Femur (tissue), 1 donor: ENCODE data around the gene NAIF1.
"Not testable (repeated sequence)": the region's sequence is repeated elsewhere in the genome, so short reads cannot be mapped to it uniquely, and the experiment has no call there.

Source experiments
- DNase-seq: peaks from one replicate; pipeline ENCODE4 v3.0.0-alpha.2; 2017

The NAIF1 gene, protein sequence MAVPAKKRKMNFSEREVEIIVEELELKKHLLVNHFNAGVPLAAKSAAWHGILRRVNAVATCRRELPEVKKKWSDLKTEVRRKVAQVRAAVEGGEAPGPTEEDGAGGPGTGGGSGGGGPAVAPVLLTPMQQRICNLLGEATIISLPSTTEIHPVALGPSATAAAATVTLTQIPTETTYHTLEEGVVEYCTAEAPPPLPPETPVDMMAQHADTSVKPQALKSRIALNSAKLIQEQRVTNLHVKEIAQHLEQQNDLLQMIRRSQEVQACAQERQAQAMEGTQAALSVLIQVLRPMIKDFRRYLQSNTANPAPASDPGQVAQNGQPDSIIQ

DNA sequence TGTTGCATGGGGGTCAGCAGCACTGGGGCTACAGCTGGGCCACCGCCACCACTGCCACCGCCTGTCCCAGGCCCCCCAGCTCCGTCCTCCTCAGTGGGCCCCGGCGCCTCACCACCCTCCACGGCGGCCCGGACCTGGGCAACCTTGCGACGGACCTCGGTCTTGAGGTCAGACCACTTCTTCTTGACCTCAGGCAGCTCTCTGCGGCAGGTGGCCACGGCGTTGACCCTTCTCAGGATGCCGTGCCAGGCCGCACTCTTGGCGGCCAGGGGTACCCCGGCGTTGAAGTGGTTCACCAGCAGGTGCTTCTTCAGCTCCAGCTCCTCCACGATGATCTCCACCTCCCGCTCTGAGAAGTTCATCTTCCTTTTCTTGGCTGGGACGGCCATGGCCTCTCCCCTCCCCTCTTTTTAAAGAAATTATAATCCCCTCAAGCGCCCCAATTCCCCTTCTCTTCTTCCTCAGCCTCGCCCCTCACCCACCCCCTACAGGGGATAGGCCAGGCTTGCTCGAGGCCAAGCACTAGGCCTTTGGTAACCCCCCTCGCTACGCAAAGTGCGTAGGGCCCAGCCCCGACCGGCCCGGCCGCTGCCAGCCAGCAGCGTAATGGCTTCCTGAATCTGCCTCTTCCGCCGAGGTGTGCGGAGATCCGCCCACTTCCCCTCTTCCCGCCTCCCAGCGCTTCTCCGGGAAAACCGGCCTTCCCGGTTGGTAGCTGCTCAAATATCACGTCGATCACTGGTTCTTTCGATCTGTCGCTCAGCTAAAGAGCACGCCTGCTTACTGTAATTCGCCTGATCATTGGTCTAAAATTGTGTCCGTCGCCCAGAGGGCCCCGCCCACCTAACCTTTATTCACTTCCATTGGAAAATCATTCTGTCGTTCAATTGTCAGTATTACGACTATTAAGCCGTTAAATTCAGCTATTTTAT, at the start of gene NAIF1:
NAIF1 (minus strand) TSS at position 608 of the 932 bp plus-strand sequence; CDS start at position 389, 219 bp downstream.
- DNase-seq: peak; percentile 99

- peak; percentile 14 for DNase-seq
These were observed 49.3 kb upstream of the NAIF1 start for GRCh38 chr9:128116104-128117083.

DNA sequence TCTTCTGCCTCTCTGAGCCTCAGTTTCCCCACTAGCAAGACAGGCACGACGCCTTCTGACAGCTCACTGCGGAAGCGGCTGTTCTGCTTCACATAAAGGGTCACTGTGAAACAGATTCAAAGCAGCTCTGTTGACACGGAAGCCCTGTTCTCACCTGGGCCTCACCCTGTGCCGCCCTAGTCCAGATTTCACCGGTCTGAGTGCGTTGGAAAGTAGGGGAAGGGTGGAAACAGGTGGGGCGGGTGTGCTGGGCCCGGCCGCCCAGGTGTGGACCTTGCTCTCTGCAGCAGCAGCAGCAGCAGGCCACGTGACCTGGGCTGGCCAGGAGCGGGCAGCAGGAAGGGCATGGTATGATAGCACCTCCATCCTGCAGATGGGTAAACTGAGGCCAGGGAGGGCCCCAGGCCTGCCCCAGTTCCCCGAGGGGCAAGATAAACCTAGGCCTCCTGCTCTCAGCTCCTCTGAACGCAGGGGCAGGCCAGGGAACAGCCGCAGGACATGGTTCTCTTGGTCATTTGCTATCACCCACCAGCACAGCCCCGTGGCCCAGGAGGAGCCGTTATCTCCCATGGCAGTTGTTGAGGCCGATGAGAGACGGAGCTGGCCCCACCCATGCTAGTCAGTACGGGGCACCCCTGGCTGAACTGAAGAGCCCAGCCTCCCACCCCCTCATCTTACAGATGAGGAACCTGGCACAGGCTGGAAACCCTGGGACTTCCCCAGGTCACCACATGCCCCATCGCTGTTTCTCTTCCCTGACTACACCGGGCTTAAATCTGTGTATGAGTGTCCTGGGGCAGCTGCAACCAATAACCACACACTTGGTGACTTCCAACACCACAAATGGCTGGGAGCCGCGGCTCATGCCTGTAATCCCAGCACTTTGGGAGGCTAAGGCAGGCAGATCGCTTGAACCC, 48.3 kb upstream of the NAIF1 start:
- DNase-seq: peak; percentile 48

DNA sequence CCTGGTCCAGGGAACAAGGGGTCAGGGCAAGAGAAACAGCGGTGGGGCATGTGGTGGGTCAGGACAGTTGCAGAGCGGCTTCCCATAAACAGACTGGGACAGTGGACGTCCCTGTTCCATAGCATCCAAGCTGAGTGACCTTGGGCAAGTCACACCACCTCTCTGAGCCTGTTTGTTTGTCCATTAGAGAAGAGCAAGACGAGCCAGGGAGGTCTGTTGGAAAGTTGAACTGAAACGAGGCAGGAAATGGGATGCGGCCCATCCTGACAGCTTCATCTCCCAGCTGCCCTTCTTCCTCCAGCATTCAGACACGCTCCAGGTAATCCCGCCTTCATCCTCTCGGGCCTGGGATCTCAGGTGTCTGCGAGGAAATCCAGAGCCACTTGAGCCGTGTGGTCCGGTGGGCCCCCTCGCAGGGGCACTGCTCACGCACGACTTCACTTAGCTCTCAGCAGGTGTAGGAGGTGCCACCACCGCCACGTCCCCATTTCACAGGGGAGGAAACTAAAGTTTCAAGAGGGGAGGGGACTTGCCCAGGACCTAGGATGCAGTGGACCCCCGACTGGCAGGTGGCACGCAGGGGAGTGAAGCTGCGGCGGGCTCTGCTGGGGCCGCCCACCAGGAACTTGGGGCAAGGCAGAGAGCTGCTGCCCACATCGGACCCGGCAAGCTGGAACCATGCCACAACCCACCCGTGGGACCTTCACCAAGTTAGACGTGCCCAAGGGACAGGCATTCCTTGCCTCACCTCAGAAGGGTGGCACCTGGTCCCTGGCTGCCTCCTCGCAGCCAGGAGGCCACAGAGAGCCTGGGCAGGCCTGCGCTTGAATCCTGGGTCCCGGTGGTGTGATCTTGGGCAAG, 47.4 kb upstream of the NAIF1 start:
- no peak for DNase-seq

DNA sequence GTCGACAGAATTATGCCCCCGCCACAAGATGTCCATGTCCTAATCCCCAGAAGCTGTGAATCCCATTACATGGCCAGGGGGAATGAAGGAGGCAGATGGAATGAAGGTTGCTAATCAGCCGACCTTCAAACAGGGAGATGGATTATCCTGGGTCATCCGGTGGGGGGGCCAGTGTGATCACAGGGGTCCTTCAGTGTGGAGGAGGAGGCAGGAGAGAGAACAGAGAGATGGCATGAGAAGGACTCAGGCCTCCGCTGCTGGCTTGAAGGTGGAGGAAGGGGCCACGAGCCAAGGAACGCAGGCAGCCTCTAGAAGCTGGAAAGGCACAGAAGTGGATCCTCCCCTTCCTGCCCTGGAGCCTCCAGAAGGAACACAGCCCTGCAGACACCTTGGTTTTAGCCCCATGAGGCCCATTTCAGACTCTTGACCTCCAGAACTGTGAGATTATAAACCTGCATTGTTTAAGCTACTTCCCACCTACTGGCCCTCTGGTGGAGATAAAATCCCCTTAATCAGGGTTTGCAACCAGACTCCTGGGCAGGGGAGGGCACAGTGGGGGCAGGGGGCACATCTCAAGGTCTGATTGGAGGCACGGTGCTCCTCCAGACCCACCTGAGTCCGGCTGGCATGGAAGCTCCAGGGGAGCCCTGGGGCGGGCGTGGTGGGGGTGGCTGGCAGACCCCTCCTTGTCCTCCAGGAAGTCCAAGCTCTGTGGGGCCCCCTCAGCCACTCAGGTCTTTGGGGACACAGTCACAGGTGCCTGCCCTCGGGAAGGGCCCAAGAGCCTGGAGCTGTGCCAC, 46.6 kb upstream of the NAIF1 start:
- no peak for DNase-seq

DNA sequence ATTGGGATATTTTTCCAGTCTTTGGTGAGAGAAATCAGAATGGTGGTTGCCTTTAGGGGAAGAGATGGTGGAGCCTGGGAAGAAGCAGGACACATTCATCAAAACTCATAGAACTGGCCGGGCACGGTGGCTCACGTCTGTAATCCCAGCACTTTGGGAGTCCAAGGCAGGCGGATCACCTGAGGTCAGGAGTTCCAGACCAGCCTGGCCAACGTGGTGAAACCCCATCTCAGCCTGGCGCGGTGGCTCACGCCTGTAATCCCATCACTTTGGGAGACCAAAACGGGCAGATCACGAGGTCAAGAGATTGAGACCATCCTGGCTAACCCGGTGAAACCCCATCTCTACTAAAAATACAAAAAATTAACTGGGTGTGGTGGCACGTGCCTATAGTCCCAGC, 44.6 kb upstream of the NAIF1 start:
- DNase-seq: not testable (repeated sequence)

GRCh38 chr9:128109050-128109709, 42.1 kb upstream of the NAIF1 start:
- peak; percentile 23 for DNase-seq

- no peak for DNase-seq
These were observed 41.3 kb upstream of the NAIF1 start for GRCh38 chr9:128108269-128109049.

DNA sequence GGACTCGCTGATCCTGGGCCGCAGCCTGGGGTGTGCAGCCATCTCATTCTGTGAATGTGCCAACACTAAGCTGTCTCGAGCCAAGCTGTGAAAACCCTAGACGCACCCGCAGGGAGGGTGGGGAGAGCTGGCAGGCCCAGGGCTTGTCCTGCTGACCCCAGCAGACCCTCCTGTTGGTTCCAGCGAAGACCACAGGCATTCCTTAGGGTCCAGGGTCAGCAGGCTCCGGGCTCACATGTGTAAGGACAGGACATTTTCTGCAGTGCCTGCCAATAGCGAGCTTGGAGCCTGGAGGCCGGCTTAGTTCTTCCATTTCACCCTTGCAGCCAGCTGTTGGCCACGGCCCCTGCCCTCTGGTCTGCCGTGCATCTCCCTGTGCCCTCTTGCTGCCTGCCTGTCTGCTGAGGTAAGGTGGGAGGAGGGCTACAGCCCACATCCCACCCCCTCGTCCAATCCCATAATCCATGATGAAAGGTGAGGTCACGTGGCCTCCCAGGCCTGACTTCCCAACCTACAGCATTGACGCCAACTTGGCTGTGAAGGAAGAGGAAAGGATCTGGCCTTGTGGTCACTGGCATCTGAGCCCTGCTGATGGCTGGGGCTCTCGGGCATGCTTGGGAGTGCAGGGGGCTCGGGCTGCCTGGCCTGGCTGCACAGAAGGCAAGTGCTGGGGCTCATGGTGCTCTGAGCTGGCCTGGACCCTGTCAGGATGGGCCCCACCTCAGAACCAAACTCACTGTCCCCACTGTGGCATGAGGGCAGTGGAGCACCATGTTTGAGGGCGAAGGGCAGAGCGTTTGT, 40.5 kb upstream of the NAIF1 start:
- no peak for DNase-seq

GRCh38 chr9:128106940-128107467, 39.9 kb upstream of the NAIF1 start:
- no peak for DNase-seq

DNA sequence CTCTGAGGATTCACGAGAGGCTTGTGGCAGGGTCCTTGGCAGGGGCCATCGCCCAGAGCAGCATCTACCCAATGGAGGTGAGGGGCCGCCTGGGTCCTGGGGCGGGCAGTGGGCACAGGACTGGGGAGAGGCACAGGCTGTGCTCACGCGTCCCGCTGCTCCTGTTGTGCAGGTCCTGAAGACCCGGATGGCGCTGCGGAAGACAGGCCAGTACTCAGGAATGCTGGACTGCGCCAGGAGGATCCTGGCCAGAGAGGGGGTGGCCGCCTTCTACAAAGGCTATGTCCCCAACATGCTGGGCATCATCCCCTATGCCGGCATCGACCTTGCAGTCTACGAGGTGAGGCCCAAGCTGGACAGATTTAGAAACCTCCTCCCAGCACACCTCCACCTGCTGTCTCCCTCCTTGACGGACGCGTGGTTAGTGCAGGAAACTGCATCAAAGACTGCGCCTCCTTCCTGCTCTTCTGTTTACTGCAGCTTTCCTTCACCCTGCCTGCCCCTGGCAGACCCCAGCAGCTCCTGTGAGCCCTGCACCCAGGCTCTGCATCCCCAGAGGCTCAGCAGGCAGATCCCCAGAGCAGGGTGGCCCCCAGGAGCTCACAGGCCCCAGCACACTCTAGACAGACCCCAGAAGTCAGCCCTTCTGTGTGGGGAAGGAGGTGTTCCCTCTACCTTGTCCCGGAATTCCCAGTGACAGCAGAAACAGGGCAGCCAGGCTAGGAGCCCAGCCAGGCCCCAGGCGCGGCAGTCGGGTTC, 39.2 kb upstream of the NAIF1 start:
- DNase-seq: no peak

- DNase-seq: no peak
These were observed 38.5 kb upstream of the NAIF1 start for GRCh38 chr9:128105538-128106175.

DNA sequence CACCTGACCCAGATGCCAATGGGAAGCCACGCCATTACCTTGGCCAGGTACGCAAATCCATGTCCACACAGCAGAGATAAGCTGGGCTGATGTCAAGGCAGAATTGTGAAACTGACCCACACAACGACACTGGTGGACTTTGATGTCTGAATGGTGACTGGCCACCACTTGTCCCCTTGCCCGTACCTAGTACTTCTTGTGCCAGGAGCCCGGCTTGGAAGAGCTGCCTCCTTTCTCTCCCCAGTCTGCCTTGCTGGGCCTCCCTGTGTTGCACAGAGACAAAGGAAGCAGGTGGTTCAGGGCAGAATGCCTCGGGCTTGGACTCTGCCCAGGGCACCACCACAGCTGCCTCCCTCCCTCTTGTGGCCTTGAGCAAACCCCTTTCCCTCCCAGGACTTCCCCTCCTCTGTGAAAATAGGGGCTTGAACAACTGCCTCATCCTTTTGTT, 37.1 kb upstream of the NAIF1 start:
- DNase-seq: peak; percentile 62

GRCh38 chr9:128103589-128103962, 36.5 kb upstream of the NAIF1 start:
- DNase-seq: no peak

GRCh38 chr9:128102861-128103588, 35.9 kb upstream of the NAIF1 start:
- DNase-seq: peak; percentile 18
